GM19463 (cell line): Measurements from ENCODE around the gene VAT1L.
"Not testable (repeated sequence)": the region's sequence is repeated elsewhere in the genome, so short reads cannot be mapped to it uniquely, and the experiment has no call there.

Source experiments
- ATAC-seq: cut with Tn5 transposase; IDR thresholded peaks from one replicate; pipeline ENCODE4 v1.9.1; 2021; ENCODE audit warnings: mild to moderate bottlenecking, moderate library complexity; ENCODE audit not compliant: unreplicated experiment

The VAT1L gene

DNA sequence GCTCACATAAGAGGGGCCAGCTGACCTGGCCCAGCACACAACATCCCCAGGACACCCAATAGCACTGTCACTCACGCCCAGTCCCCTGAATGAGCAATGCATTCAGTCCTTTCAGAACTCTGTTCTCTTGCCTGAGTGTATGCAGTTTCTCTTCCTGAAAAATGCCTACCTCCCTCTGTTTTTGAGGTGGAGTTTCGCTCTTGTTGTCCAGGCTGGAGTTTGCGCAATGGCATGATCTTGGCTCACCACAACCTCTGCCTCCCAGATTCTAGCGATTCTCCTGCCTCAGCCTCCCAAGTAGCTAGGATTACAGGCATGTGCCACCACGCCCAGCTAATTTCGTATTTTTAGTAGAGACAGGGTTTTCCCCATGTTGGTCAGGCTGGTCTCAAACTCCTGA lies 159.2 kb downstream of the VAT1L start:
- not testable (repeated sequence) for ATAC-seq

DNA sequence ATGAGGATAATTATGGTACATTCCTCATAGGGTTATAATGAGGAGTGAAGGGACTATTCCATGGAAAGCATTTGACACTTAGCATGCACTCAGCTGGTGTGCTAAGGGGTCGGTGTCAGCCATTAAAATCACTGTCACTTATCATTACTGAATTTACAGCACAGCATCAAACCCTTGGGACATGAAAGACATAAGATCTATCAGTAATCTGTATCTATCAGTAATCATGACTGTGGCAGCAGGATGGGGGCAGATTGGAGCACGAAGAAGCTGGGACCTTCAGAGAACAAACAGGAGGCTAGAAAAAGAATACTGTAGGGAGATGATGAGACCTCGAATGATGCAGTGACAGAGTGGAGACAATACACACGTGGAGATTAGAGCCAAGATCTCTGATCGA lies 160.5 kb downstream of the VAT1L start:
- ATAC-seq: no peak

- no peak for ATAC-seq
Observed at GRCh38 chr16:77949445-77949844, 161.1 kb downstream of the VAT1L start.

DNA sequence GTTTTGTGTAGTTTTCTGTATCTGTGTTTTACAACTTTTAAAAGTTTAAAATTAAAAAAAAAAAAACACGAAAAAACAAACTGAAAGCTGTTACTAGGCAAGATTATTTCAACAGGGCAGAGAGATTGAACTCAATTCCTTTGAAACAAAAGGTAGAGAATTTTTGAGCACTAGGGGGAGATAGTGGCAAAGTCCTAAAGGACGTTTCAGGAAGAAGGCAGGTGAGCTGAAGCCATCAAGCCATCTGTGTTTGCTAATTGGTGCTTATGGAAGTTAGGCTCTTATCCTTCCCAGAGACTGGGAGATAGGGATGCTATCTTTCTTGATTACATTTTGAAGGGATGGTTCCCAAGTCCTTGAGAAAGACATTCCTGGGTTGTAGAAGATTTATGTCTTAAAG lies 163.4 kb downstream of the VAT1L start:
- ATAC-seq: no peak

- no peak for ATAC-seq
Observed at GRCh38 chr16:77955127-77955526, 166.8 kb downstream of the VAT1L start.

DNA sequence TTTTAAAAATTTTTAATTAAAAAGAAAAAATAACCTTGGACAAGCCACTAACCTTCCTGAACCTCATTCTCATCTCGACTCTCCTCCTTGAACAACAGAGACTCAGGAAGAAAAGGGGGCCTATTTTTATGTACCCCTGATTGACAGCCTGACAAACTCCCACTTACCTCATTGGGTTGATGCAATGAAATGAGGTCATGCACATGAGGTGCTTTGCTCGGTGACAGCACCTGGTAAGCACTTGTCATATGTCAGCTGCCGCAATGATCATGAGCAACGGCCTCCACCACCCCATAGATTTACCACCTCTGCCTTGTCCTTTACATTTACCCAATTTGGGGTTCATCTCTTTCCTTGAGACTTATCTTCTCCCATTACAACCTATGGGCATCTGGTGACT lies 167.9 kb downstream of the VAT1L start:
- ATAC-seq: no peak

- no peak for ATAC-seq
Observed at GRCh38 chr16:77960766-77961165, 172.4 kb downstream of the VAT1L start.

GRCh38 chr16:77961814-77962213 lies 173.4 kb downstream of the VAT1L start:
- ATAC-seq: no peak

DNA sequence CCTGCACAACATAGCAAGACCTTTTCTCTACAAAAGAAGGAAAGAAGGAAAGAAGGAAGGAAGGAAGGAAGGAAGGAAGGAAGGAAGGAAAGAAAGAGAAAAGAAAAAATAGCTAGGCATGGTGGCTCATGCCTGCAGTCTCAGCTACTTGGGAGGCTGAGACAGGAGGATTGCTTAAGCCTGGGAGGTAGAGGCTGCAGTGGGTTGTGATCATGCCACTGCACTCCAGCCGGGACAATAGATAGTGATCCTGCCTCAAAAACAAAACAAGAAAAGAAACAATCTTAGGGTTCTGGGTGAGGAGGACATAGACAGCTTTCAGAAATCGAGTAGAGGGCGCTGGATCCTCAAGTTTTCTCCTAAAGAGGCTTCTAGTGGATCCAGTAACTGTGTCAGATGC lies 174.3 kb downstream of the VAT1L start:
- no peak for ATAC-seq

DNA sequence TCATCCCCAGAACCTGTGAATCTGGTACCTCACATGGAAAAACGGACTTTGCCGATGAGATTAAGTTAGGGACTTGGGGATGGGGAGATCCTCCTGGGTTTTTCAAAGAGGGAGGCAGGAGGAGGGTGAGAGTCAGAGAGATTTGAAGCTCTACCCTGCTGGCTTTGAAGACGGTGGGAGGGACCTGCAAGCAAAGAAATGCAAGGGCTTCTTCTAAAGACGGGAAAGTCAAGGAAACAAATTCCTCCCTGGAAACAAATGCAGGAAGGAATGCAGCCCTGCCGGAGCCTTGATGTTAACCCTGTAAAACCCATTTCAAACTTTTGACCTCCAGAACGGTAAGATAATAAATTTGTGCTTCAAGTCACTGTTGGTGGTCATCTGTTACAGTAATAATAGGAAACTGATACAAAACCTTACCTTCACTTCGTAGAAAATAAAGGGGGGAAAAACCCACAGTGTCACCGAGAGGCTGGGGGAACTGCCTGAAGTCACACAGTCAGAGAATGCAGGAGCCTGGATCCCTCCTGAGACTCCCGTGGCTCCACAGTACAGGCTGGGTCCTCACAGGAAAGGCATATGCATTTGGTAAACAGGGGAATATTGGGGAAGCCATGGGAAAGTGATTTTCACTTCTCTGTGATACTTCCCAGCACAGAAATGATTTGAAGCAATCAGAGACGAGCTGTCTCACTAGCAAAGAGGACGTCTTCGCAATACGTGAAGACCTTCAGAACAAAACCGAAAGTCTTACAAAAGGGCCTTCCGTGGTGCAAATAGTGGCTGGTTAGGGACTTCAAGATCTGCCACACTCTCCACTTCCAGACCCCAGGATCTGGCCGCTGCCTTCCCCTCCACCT lies 175.1 kb downstream of the VAT1L start:
- ATAC-seq: no peak

DNA sequence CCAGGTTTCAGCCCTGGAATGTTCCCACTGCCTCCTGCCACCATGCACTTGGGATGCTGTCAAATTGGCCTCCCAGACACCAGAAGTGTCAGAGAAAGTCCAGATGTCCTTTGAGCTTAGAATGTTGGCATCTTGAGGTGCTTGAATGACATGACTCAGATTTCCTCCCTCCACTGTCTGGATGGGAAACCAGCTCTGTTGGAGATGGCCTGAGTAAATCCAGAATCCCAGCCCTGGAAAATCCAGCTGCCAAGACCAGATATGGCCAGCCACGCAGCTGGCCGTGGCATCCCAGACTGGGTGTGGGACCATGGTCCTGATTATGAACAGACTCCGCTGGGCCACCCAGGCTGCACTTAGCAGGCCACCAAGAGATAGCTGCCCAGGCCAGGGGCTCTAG lies 177.0 kb downstream of the VAT1L start:
- no peak for ATAC-seq

- no peak for ATAC-seq
Observed at GRCh38 chr16:77967054-77967904, 178.9 kb downstream of the VAT1L start.

DNA sequence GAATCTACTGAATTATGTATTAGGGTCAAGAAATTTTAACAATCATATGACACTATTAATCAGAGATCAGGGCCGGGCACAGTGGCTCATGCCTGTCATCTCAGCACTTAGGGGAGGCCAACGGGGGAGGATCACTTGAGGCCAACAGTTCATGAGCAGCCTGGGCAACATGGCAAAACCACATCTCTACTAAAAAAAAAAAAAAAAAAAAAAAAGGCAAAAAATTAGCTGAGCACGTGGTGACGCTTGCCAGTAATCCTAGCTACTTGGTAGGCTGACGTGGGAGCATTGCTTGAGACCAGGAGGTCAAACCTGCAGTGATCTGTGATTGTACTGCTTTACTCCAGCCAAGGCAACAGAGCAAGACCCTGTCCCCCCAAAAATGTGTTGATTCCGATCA lies 181.5 kb downstream of the VAT1L start:
- no peak for ATAC-seq

DNA sequence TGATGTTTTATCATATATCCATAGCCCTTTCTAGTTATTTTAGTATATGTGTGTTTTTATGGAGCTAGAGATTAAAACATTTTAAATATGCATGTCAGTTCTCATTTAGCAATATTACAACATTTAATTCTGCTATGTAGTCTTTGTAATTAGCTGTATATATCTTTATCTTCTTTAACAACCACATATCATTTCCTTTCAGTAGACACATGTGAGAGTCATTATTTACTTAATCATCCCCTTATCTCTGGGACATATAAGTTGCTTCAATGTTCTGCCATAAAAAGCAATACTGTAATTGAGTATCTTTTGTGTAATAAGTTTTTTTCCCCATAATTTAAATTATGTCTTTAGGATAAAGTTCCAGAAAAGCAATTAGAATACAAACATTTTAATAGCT lies 182.0 kb downstream of the VAT1L start:
- no peak for ATAC-seq

DNA sequence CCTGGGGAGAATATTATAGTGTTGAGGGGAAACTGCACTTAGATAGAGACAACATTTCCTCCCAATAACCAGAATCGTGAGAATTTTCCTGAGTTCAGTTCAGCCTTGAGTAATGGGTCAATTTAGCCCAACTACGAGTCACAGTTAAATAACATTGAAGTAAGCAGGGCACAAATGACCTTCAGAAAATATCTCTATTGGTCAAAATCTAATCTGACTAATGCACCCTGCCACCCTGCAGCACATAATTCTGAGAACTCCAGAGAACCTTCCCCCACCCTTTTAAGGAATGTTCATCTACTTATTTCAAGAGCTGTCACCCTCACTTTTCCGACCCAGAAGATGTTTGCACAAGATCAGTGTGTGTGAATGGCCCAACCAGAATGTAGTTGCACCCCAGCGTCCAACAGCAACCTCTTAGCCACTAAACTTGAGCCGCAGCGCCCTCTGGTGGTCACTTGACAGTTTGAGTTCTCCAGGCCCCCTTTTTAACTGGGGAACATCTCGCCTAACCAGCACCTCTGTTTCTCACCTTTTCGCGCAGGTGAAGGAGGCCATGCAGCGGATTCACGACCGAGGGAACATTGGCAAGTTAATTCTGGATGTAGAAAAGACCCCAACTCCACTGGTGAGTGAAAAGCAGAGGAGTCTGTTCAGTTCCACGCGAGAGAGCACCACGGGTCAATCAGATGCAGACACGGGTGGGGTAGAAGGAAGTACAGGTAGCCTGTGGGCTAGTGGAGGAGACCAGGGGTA lies 183.1 kb downstream of the VAT1L start:
- ATAC-seq: peak; percentile 82

- ATAC-seq: no peak
Observed at GRCh38 chr16:77972062-77972392, 183.7 kb downstream of the VAT1L start.

DNA sequence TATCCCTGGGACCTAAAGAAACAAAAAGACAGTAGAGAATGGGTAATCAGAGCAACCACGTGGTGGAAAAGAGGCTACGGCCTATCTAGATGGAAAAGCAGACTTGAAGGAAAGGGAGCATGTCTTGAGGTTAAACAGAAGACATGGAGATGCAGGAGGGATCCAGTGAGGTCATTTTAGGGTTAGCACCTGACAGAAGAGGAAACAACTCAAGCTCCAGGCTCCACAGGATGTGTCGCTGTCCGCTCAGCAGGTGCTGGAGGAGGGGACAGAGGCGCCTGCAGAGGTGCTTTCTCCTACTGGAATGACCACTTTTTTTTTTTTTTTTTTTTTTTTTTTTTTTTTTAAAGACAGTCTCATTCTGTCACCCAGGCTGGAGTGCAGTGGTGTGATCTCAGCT lies 186.5 kb downstream of the VAT1L start:
- no peak for ATAC-seq

DNA sequence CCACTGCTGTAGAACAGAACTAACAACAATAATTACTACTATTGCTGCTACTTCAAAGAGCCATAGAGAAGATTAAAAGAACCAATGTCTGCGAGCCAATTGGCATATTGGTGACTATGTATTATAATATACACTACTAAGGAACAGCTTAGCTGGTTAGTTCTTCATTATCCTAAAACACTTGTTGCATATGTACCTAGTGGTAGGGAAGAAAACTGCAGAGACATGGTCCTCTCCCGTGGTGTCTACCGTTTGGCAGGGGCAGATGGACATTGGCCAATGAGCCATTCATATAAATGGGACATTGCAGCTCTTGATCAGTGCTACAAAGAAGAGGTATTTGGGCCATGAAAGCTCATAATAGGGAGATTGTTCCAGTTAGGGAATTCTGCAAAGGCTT lies 187.6 kb downstream of the VAT1L start:
- ATAC-seq: no peak

DNA sequence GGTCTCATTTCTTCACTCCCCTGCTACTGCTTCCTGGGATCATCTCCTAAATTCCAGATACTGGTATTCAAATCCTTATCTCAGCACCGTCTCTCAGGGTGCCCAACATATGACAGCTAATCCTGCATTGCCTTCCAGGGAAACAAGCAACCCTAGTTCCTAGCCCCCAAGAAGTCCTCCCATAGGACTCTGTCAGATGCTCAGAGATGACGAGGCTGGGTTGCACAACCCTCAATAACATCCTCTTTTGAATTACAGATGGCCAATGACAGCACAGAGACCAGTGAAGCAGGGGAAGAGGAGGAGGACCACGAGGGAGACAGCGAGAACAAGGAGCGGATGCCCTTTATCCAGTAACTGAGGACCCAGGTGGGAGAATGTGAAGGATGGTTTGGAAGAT lies 189.0 kb downstream of the VAT1L start:
- ATAC-seq: no peak

DNA sequence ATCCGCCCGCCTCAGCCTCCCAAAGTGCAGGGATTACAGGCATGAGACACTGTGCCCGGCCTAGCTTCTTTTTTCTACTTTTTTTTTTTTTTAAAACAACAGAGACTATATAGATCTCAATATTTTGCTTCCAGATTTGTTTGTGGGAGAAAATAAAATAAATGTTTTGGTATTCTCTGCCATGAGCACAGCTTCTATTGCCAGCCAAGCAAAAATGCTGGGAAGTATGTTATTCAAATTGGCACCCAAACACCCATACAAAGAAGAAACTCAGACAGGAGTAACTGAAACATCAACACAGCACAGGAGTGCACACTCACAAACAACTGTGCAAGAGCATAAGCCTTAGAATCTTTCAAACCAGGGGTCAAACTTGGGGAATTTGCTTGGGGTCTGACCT lies 196.7 kb downstream of the VAT1L start:
- no peak for ATAC-seq

DNA sequence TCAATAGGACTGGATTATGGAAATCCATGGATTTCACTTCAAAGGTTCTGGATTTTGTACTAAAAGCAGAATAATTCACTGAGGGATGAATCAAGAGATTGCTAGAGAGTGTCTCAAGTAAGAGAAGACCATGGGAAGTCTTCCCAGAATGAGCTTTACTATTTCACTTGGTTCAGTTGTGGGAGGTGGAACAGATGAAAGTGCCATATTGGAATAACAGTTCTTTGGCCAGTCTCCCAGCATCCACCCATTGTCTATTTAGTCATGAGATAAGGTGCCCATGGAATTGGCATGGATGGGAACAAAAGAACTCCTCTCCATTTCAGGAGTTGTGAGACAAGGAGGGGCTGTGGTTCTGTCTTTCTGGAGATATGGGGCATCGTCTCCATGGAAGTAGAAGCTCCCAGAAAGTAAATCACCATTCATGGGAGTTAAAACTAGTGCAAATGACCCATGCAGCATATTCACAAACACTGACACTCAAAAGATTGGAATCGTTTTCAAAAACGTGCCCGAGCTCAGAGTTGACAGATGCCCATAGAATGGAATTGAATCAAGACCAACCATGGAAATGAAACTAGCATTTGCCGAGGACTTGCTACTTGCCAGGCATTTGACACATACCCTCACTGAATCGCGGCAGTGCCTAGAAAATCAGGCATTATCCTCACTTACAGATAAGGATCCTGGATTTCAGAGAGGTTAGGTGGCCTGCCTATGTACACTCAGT lies 197.8 kb downstream of the VAT1L start:
- ATAC-seq: no peak
